Measurements from ENCODE around the gene KDM1B. TPM values are rescaled to one million over a fixed set of nuclear protein-coding genes. Genes with fewer than 3 reads are reported as not detected.

Gene KDM1B
- total and polyA plus RNA-seq, 2 donors (not counting 3 experiments of a cell fraction or from before 2014, with no cell fraction given): 3.0 to 10.8 TPM

DNA sequence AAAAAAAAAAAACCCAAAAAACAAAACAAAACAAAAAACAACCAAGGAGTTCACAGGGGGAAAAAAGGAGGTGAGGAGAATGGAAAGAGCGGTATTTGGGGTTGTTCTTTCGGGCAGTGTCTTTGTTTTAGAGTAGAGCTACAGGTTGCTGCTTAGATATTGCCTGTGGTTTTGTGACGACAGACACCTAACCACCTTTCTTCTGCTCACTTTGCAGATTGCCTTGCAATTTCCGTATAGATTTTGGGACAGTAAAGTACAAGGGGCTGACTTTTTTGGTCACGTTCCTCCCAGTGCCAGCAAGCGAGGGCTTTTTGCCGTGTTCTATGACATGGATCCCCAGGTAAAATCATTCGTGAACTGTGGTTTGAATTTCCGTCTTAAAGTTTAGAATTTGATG, 58.2 kb downstream of the KDM1B start:
- Histone ChIP-seq H3K4me1 (ENCODE audit: control insufficient read depth, extremely low read depth, insufficient read depth, low read length) (no peaks in the 10 kb centered on the region), H3K9me3 (replicated peaks; ENCODE audit: control insufficient read depth, insufficient read depth, low read length) (no peaks in the 10 kb centered on the region), H3K36me3 (ENCODE audit: control insufficient read depth in 2 of 2, extremely low read depth in 1 of 2, insufficient read depth in 2 of 2, low read length in 2 of 2) (no peaks in the 10 kb centered on the region), H2AFZ (ENCODE audit: low read depth, low read length) (no peak overlapping the region), H3K4me3 (replicated peaks in 1 of 3; ENCODE audit: insufficient read depth in 1 of 3, low read depth in 1 of 3, low read length in 3 of 3) (no peak overlapping the region), H3K27ac (ENCODE audit: insufficient read depth, low read depth, low read length) (no peak overlapping the region), H3K27me3 (ENCODE audit: control insufficient read depth in 2 of 2, insufficient read depth in 2 of 2, low read length in 2 of 2) (no peaks in the 10 kb centered on the region), H3K79me2 (ENCODE audit: control insufficient read depth, insufficient read depth, low read length) (no peaks in the 10 kb centered on the region), H3K9ac (replicated peaks; ENCODE audit: extremely low read depth, insufficient read depth, low read length) (no peak overlapping the region), H3K4me2 (ENCODE audit: insufficient read depth, low read length) (no peak overlapping the region), H3K9me1 (replicated peaks; ENCODE audit: control insufficient read depth, extremely low read depth, insufficient read depth, low read length) (no peaks in the 10 kb centered on the region), H4K20me1 (replicated peaks; ENCODE audit: control insufficient read depth, extremely low read depth, insufficient read depth, low read length) (no peaks in the 10 kb centered on the region)
- no TSS peak for BruUV-seq (replicated peaks)
- FAIRE-seq: no peak
- no peak for DNase-seq (ENCODE audit: low read depth, low spot score)
- TF ChIP-seq MYC (IDR thresholded peaks at IDR 0.05; ENCODE audit: low read depth, low read length) (no peak), JUN (IDR thresholded peaks at IDR 0.05; ENCODE audit: borderline replicate concordance, insufficient read depth, insufficient read length, low read depth) (no peak), POLR2AphosphoS5 (IDR thresholded peaks at IDR 0.05; ENCODE audit: insufficient read depth, low read depth, low read length) (no peak), FOS (IDR thresholded peaks at IDR 0.05; ENCODE audit: borderline replicate concordance, insufficient read depth, low read length) (no peak), POLR2A (IDR thresholded peaks at IDR 0.05; ENCODE audit: low read depth, low read length) (no peak), EZH2 (IDR thresholded peaks at IDR 0.05; ENCODE audit: borderline replicate concordance, low read depth, low read length, severe bottlenecking) (no peak), GATA2 (IDR thresholded peaks at IDR 0.05; ENCODE audit: insufficient read depth, insufficient read length, low read depth, low read length) (no peak)
- TF ChIP-seq, protein P1, sequence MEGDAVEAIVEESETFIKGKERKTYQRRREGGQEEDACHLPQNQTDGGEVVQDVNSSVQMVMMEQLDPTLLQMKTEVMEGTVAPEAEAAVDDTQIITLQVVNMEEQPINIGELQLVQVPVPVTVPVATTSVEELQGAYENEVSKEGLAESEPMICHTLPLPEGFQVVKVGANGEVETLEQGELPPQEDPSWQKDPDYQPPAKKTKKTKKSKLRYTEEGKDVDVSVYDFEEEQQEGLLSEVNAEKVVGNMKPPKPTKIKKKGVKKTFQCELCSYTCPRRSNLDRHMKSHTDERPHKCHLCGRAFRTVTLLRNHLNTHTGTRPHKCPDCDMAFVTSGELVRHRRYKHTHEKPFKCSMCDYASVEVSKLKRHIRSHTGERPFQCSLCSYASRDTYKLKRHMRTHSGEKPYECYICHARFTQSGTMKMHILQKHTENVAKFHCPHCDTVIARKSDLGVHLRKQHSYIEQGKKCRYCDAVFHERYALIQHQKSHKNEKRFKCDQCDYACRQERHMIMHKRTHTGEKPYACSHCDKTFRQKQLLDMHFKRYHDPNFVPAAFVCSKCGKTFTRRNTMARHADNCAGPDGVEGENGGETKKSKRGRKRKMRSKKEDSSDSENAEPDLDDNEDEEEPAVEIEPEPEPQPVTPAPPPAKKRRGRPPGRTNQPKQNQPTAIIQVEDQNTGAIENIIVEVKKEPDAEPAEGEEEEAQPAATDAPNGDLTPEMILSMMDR (IDR thresholded peaks at IDR 0.05; ENCODE audit: extremely low read depth in 1 of 2, insufficient read depth in 1 of 2, low read depth in 1 of 2, low read length in 2 of 2): no peak
- TF ChIP-seq, protein P2, sequence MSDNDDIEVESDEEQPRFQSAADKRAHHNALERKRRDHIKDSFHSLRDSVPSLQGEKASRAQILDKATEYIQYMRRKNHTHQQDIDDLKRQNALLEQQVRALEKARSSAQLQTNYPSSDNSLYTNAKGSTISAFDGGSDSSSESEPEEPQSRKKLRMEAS (IDR thresholded peaks at IDR 0.05; ENCODE audit: insufficient read depth, insufficient read length): no peak
- POLR2A ChIA-PET: no interaction called here
- intact Hi-C loops (cut with micrococcal nuclease): no loop called here
- CTCF ChIA-PET: no interaction called here
- dilution Hi-C loops (cut with MboI; ENCODE audit: extremely low pct_ligation_motif_present, low sequenced_read_pairs): no loop called here
